T-helper 1 cell (primary cell): Measurements from ENCODE around the gene NRGN.

Experiments used
- DNase-seq, 5 donors: peaks; one replicate each; pipeline ENCODE4 v3.0.0-alpha.2; 2012 to 2020

NRGN gene

DNA sequence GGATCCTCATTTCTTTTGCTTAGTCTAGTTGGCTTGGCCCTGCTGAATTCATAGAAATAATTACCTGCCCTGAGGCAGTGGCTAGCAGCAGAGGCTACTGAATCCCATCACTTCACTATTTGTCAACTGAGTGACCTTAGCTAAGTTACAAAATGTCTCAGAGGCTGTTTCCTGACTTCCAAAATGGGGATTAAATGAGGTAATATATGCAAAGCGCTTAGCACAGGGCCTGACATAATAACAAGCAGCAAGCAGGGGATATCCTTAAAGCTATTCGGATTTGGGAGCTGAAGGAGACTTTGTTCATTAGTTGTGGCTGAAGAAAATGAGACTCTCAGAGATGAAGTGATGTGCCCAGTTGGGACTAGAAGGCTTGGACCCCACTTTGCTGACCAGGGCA lies 2.8 kb downstream of the NRGN start:
- no peak for DNase-seq

DNA sequence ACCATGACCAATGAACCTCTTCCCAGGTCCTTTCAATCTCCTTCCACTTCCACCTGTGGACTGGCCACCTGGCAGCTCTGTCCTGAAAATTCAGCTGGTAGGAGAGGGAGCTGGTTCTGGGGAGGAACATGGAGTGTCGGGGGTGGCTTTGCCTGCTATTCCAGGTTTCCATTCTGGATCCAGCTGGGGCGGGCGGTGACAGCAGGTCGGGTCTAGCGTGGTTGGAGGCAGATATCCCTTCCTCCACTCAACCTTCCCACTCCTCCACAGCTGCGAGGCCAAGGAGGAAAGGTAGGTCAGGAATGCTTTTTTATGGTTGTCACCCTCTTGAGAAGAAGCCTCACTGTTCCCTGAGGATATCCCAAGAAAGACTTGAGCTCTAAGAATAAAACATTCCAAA lies 3.3 kb downstream of the NRGN start:
- DNase-seq = no peak

DNA sequence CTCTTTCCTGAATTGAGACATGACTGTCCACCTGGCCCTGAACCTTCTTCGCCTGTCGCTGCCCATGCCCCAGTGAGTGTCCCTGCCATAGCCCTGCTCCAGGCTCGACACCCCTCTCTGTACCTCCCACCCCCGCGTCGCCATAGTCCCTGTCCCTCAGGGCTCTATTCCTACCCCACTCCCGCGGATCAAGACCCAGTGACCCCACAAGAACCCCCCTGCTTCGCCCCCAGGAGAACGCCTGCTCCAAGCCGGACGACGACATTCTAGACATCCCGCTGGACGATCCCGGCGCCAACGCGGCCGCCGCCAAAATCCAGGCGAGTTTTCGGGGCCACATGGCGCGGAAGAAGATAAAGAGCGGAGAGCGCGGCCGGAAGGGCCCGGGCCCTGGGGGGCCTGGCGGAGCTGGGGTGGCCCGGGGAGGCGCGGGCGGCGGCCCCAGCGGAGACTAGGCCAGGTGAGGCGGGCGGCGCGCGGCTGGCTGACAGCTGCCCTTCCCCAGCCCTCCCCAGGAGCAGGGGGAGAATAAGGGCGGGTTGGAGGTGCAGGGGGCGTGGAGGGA lies 5.6 kb downstream of the NRGN start:
- no peak for DNase-seq

DNA sequence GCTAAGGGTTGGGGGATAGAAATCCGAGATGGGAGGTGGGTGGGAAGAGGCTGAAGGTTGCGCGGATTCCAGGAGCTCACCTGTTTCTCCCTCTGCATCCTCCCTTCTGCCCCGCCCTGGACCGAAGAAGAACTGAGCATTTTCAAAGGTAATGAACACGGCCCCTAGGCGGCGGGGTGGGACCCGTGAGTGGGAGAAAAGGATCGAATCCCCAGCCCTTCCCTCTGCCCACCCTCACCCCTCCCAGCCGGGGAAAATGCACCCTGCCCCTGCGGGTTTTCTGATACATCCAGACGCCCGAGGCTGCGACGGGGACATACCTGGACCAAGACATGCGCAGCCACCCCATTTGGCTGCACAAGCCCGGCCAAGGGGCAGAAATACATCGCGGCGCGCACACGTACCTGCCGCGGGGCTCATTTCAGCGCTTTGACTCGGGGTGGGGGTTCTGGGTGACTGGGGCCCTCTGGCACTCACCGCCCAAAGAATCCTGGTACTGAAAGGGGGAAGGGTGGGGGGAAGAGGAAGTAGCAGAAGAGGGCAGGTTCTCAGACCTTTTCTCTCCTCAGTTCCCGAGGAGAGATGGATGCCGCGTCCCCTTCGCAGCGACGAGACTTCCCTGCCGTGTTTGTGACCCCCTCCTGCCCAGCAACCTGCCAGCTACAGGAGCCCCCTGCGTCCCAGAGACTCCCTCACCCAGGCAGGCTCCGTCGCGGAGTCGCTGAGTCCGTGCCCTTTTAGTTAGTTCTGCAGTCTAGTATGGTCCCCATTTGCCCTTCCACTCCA lies 6.3 kb downstream of the NRGN start:
- DNase-seq = peak in 1 of 5 donors; percentile 25

DNA sequence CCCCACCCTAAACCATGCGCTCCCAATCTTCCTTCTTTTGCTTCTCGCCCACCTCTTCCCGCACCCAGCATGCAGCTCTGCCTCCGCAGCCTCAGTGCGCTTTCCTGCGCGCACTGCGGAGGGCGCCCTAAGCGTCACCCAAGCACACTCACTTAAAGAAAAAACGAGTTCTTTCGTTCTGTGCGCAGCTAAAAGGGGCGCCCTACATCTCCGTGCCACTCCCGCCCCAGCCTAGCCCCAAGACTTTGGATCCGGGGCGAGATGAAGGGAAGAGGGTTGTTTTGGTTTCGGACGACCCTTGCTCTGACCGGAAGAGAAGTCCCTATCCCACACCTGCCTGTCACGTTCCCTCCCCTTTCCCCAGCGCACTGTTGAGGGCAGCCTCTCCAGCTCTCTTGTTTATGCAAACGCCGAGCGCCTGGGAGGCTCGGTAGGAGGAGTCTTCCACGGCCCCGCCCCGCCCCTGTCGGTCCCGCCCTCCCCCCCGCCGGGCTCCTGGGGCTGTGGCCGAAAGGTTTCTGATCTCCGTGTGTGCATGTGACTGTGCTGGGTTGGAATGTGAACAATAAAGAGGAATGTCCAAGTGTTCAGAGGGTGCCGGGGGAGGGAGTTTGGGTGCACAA lies 7.0 kb downstream of the NRGN start:
- peak; percentile 52 to 81 (median 69) for DNase-seq

DNA sequence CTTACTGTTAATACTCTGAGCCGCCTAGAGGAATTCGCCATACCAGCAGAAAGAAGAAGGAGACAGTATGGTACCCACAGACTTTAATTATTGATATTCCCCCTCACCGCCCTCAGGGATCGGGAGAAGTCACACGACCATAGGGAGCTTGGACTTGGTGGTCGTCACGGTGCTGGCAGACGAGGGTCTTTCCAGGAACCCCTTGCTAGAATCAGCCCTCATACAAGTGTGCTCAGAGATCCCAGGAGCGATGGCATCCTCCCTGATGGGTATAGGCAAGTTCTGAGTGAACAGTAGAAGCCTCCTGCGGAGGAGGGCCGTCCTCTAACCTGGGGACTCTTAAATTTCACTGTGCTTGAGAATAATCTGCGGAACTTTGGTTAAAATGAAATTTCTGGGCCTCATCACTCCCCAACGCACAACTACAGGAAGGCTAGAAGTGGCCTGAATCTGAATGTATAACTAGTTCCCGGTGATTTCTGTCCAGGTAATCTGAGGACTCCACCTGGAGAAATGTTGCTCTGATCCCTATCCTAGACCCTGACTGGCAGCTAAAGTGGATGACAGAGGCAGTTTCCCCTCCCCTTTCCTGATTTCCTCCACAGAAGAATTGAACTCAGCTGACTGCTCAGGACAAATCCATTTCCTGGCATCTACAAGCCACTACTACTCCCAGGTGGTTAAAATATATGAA lies 7.8 kb downstream of the NRGN start:
- no peak for DNase-seq

DNA sequence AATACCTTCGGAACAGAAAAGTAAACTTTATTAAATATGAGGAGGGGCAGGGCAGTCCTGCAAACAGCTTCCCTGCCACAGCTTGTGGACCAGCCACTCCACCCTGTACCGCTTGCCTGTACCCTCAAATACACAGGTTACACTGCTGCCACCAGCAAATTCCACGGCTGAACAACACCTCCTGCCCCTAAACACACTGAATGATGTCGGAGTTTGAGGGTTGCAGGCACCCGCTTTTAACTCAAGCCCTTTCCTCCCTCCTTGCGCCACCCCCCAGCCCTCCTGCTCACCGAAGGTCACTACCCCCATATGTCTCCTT lies 8.3 kb downstream of the NRGN start:
- DNase-seq = no peak

DNA sequence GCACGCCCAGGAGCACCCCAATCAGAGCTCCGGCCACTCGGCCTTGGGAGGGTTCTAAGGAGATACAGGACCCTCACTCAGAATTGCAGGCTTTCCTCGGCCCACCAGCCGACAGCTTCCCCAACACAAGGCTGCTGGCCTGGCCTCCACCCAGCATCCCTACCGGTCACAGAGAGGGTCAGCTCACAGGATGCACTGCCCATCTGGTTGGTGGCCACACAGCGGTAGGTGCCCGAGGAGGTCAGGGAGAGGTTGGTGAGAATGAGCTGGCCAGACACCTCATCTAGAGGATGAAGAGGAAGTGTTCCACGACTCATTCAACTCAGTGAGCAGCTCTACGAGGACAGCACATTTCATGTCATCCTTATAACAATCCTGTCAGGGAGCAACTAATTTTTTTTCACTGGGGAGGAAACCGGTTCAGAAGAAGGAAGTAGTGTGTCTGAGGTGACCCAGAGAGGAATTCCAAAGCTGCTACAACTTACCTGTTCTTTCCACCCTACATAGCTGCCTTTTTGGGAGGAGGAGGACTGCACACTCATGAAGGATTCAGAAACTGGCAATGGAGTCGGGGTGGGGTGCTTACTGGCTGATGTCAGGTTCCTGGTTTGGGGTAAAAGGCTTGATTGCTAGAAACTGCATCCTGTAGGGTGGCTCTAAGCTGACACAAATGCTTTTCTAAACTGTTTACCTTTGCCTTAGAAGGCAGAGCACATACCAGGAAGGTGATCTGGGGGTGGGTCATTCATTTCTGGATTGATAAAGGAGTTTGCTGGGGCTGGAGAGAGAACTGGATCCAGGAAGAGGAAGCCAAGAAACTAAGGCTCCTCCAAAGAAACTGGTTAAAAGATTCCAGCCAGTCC lies 9.0 kb downstream of the NRGN start:
- no peak for DNase-seq

DNA sequence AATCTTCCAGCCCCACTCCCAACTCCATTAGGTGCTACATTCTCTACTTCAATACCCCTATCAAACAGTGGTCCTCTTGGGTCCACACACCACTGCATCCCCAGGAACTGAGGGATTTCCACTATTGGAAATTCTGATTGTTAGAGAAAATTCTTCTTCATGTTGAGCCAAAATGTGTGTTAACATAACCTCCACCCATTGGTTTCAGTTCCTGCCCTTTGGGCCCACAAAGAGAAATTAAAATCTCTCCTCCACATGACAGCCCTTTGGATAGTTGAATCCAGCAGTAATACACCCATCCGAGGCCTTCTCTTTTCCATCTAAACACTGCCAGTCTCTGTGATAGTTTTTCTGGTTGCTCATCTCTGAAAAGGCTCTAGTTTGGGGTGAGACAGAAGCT lies 10.2 kb downstream of the NRGN start:
- no peak for DNase-seq

DNA sequence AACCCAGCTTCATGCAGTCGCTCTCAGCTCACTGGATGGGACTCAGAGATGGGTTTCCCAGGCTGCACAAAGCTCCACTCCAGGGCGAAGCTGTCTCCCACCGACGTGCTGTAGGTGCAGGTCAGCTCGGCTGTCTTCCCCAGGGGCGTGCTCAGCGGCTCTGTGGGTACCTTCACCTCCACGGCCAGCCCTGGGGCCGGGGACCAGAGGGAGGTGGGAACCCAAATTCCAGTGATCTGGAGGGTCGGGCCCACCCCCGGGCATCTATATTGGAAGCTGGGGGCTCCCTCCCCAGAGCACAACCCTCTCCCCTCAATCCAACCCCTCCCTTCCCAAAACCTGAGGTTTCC lies 11.6 kb downstream of the NRGN start:
- no peak for DNase-seq

DNA sequence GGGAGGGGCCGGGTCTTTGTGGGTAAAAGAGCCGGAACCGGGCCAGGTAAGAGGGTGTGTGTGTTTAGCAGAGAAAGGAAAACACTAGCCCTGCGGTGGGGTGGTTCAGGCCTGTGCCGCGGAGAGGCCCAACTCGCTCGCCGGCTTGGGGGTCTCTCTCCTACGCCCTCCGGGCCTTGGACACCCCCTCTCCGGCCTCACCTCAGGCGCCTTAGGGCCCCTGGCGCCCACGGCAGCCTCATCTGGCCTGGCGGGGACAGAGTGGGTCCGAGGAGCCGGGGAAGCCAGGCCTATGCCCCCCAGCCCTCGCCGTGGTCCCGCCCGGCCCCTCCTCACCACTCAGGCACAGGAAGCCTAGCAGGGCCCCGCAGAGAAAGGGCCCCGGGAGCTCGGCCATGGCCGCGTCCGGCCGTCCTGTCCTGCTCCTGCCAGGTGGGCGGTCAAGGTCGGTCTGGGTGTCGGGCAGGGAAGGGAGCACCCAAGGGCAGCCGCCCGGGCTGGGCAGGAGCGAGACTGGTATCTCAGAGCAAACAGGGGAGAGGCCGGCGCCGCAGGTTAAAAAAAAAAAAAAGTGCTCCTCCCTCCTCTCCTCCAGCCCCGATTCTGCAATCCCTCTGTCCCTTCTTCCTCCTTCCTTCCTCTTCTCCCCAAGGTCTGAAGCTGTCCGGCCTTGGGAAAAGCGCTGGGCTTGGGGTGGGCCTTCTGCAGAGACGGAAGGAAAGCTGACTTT lies 12.2 kb downstream of the NRGN start, which contains the start of gene VSIG2:
VSIG2 (minus strand) TSS at position 515 of the 730 bp plus-strand sequence; CDS start at position 397, 118 bp downstream.
- DNase-seq = no peak

DNA sequence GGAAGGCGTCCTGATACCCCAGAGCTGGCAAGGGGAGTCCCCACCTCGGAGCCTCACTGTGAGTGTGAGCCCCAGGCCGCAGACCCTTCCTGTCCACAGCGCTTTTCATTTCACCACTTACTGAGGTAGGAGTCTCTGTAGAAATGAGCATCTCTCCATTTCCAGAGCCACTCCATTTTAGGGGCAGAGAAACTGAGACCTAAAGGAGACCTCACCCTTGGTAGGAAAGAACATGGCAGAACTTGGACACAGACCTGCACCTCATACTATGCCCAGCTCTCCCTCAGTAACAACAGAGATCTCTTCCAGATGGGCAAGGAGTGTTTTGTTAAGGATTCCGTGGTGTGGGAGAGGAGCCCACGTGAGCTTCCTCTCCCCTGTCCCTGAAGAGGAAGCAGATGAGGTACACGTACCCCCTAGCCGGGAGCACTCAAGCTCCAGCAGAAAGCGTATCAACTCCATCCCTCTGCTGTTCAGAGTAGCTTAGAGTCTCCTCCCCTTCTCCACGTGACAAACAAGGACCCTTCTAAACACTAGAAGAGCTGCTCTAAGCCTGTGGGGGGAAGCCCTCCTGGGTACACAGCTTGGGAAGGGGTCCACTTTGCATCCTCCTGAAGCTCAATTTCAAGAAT lies 12.8 kb downstream of the NRGN start:
- DNase-seq = no peak

DNA sequence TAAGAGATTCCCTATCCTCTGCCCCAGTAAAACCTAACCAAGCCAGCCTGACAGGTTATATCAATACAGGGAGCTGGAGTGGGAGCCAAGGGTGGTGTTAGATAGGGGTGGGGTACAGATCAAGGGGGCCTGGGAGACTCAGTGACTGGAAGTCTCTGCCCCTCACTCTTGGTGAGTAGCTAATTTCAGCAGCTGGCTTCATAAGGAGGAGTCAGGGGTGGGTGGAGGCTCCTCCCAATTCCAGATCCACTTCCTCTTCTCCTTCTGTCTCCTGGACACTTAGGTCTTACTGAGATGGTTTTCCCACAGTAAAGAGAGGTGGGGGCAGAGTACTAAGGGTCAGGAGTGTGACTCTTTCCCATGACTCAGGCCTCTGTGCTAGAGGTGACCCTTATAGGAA lies 13.5 kb downstream of the NRGN start:
- DNase-seq = no peak

DNA sequence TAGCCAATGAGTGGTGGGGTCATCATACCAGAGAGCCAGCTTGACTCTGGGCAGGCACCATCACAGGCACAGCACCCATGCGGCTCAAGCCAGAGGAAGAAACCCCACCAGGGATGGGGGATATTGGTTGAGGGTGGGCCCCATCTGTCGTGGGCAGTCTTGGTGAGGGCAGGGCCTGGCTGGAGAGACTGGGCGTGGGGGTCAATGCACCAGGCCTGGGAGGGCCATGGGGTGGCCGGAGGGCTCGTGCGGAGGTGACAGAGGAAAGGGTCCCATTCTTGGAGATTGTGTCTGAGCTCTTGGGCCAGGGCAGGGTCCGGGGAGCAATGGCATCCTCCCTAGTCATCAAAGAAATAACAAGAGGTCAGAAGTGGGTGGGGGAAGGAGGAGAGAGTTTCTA lies 13.9 kb downstream of the NRGN start:
- DNase-seq = no peak

DNA sequence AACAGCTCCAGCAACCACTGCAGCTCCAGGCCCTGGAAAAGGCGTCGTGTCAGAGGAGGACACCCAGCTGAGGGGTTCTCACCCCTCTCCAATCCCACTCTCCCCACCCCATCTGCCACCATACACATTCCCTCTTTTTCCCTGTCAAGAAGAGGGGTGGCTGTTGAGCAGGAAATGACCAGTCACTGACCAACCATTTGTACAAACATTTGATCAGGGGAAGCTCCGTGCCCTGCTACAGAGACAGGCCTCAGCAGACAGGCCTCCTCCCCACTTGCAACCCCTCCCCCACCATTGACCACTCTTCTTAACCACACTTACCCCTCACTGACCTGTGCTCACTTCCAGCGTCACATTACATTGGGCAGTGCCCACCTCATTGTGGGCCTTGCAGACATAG lies 14.6 kb downstream of the NRGN start:
- DNase-seq = no peak

DNA sequence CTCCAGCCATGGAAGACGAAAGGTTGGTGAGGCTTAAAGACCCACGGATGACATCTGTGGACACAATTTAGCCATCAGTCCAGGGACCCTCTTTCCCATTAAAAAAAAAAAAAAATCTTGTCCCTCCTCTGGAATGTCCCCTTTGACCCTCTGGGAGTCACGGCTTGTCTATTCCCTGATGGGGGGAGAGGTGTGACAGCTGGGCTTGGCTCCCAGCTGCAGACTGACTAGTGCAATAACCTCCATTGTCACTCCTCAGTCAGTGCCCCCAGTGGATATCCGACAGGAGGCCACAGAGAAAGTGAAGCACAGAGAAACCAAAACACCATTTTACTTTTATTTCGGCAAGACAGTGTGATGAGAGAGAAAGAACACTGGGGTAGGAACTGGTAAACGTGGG lies 15.0 kb downstream of the NRGN start:
- no peak for DNase-seq

DNA sequence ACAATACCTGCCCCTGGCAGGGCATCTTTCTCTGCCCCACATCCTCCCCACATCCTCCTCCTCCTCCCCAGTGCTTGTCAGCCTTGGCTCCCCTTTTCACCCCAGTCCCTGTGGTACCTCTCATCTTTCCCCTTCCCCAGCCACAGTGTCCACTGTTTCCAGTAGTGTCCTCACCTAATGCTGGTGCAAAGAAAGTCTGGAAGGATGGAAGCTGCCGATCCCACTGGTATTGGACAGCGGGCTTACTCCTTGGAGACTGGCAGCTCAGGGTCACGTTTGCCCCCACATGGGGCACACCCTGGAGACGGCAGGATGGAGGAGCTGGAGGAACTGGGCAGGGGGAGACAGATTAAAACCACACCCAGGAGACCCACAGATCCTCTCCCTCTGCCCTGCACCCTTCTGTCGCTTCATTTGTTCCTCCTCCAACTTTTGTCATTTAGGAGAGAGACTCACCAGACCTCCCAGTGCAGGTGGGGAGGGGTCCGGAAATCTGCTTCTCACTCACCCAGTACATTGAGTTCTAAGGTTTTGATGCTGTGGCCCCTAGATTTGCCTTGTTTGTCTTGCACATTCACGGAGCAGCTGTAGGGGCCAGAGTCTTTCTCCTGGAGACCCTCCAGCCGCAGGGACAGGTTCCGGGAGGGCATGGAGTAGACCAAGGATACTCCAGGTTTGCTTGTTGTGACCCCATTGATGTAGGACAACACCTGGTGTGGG lies 16.5 kb downstream of the NRGN start:
- no peak for DNase-seq

DNA sequence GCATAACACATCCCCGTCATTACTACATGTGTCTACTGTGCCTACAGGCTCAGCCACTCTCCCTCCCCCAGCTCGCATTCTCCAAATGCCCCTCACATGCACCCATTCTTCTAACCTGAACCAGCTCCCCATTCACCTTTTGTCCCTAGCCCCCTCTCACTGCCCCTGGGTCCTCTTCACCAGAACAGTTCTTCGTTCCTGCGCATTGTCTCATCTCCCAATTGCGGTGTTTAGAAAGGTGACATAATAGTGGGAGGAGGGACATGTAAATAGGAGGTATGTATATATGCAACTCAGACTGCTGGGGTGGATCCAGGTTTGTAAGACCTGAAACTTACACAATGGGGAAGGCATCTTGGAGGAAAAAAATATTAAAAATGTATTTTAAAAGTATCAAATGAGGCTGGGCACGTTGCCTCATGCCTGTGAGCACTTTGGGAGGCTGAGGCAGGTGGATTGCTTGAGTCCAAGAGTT lies 17.0 kb downstream of the NRGN start:
- DNase-seq = no peak

DNA sequence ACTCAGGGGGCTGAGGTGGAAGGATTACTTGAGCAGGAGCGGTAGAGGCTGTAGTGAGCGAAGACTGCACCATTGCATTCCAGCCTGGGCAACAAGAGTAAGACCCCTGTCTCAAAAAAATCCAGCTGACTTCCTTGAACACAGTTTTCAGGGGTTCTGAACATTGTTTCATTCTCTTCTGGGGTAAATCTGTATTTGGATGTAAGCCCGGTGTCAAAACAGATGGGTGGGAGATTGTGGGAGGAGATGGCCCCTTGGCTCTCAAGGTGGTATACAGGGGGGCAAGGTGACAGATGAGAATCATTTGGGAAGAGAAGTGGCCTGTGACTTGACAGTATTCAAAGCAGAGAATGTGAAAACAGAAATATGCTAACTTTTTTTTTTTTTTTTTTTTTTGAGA lies 17.6 kb downstream of the NRGN start:
- DNase-seq = no peak

DNA sequence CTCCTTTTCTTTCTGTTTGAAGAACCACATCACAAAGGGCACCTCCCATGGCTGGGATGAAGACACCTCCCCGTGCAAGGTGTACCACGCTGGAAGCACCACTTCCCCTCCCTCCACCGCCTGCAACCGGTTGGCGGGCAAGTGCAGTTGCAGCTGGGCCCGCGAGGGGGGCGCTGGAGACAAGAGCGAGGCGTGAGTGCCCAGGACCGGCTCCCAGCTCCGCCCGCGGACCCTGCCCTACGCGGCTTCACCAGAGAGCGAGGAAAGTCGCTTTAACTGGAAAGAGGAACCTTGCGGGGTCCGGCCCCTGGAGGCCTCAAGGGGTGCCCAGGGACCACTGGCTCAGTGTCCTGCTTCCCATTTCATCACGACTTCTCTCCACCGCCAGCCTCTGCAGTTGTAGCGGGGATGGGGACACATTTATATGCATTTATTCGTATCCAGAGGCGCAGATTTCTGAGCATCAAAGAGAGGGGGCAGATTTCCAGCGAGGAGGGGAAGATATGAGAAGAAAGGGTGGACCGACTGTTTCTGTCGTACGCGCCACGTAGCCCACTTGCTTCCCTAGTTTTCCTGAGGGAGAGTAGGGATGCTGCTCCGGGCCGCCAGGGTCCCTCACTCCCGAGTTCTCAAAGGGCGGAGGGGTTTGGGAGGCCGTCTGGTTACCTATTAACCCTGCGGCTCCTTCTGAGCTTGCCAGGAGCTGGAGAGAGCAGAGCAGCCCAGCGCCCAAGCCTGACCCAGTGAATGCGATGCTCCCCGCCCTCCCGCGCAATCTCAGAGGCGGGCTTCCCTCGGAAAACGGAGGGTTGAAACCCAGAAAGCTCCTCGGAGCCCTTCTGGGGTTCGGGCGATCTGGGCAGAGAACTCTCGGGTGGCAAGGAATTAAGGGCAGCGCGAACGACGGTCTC lies 18.9 kb downstream of the NRGN start:
- peak in 4 of 5 donors; percentile 48 to 64 (median 60) for DNase-seq
